MCF 10A (cell line): ENCODE results near the gene CCNJL. TPM values are rescaled to one million over a fixed set of nuclear protein-coding genes. Genes with fewer than 3 reads are reported as not detected.
A peak's percentile ranks its signal among the peaks of the same experiment; 100 is the strongest.

Experiments
- Bru-seq: library from RNA; stranded (reverse); fragments of 400-500 nt; gene quantifications from one replicate; lab custom pipeline; 2021; lab: Mats Ljungman, UMichigan
- BruChase-seq, 2 experiments: library from RNA; stranded (reverse); fragments of 400-500 nt; gene quantifications; one replicate each; lab custom pipeline; 2021; lab: Mats Ljungman, UMichigan
- BruUV-seq: library from RNA; stranded (reverse); fragments of 400-500 nt; replicated peaks from 2 replicates; lab custom pipeline; 2021; lab: Mats Ljungman, UMichigan
- CTCF ChIA-PET: fragments of 300-600 bp; sonication (Branson Sonifier 250); formaldehyde crosslinking; extraction: SDS; loops from one replicate; lab custom pipeline; 2021; ENCODE audit warnings: antibody characterized with exemption, inconsistent platforms; lab: Yijun Ruan, JAX
- POLR2A ChIA-PET: fragments of 300-600, 350-650 bp; sonication (Branson Sonifier 250); formaldehyde crosslinking; extraction: SDS; loops from one replicate; lab custom pipeline; 2020; ENCODE audit warnings: antibody characterized with exemption, inconsistent platforms; lab: Yijun Ruan, JAX
- DNase-seq: peaks from one replicate; pipeline ENCODE4 v3.0.0-alpha.2; 2018; ENCODE audit not compliant: unreplicated experiment
- H3K27ac Mint-ChIP-seq: one replicate; pipeline ENCODE4 v1.8.0; 2022; ENCODE audit warnings: mild to moderate bottlenecking, low read depth, mixed read lengths; ENCODE audit not compliant: unreplicated experiment
- H3K27me3 Mint-ChIP-seq: one replicate; pipeline ENCODE4 v1.8.0; 2022; ENCODE audit warnings: mixed read lengths; ENCODE audit not compliant: insufficient read depth, unreplicated experiment
- H3K36me3 Mint-ChIP-seq: one replicate; pipeline ENCODE4 v1.8.0; 2022; ENCODE audit warnings: mild to moderate bottlenecking, moderate library complexity, mixed read lengths; ENCODE audit not compliant: insufficient read depth, unreplicated experiment
- H3K4me1 Mint-ChIP-seq: one replicate; pipeline ENCODE4 v1.8.0; 2022; ENCODE audit warnings: mixed read lengths; ENCODE audit not compliant: insufficient read depth, unreplicated experiment
- H3K4me3 Mint-ChIP-seq: one replicate; pipeline ENCODE4 v1.8.0; 2022; ENCODE audit warnings: mild to moderate bottlenecking, moderate library complexity, mixed read lengths; ENCODE audit not compliant: unreplicated experiment
- H3K9me3 Mint-ChIP-seq: one replicate; pipeline ENCODE4 v1.8.0; 2022; ENCODE audit warnings: mixed read lengths; ENCODE audit not compliant: unreplicated experiment
- CTCF ChIP-seq: fragments of 200-600 bp; IDR thresholded peaks from one replicate; pipeline ENCODE4 v1.8.0; 2022; ENCODE audit warnings: antibody characterized with exemption, mild to moderate bottlenecking; ENCODE audit not compliant: unreplicated experiment
- intact Hi-C: fragments of 100-400 bp; cut with micrococcal nuclease; formaldehyde crosslinking; loops from 2 replicates; pipeline ENCODE4 v1.14.1; 2022
- long read RNA-seq: library from polyadenylated mRNA; stranded (forward); transcript quantifications from one replicate; pipeline ENCODE4 v2.0.0, GENCODE V29; 2022
- total RNA-seq: library from RNA; stranded (reverse); gene quantifications from 2 replicates; pipeline ENCODE4 v1.2.3, GENCODE V29; 2022

The CCNJL gene
- total RNA-seq = 3.5 and 3.6 TPM in 2 replicates
- percentile 42 among the genes with signal in this experiment for Bru-seq, nascent RNA
- BruChase-seq, experiment 1, labeled RNA remaining after a 6-hour chase = percentile 26 among the genes with signal in this experiment
- percentile 36 among the genes with signal in this experiment for BruChase-seq, experiment 2, labeled RNA remaining after a 2-hour chase
- long read RNA-seq, transcript CCNJL-201 (6 exons, 3,171 nt) = major isoform, 5 of 12 reads
- long read RNA-seq, partial matches to known transcripts = 1 of 12 reads
- long read RNA-seq, other reads (novel, unspliced or antisense) = 5 of 12 reads

- peaks cover 10% of the 10 kb centered on the region for H3K27me3 Mint-ChIP-seq
- POLR2A ChIA-PET = interaction anchor here (0.7 to 1.7 kb wide), 5 partner anchors 11 to 1104 kb away, joined by 3 to 7 read pairs (median 4); no protein-coding TSS in a partner anchor
- peaks cover 26% of the 10 kb centered on the region for H3K4me1 Mint-ChIP-seq
- no peaks in the 10 kb centered on the region for H3K36me3 Mint-ChIP-seq
- TF ChIP-seq CTCF = no peak
- no peaks in the 10 kb centered on the region for H3K9me3 Mint-ChIP-seq
- CTCF ChIA-PET = interaction anchor here (0.8 to 1.8 kb wide), 2 partner anchors 33 to 56 kb away, joined by 3 to 6 read pairs; no protein-coding TSS in a partner anchor
- H3K4me3 Mint-ChIP-seq = peak within 1 kb of the TSS; percentile 84
- H3K27ac Mint-ChIP-seq = peak within 1 kb of the TSS; percentile 54
- intact Hi-C loops = no loop called here
- BruUV-seq = no TSS peak
- peak; percentile 59 for DNase-seq
Observed at GRCh38 chr5:160312134-160312959, at the start of gene CCNJL. TSS of gene CCNJL (minus strand) at chr5:160312564. CDS start at chr5:160311923, 641 bp downstream.

GRCh38 chr5:160361624-160362228 is 49.4 kb upstream of the CCNJL start:
- Mint-ChIP-seq H3K9me3 (no peaks in the 10 kb centered on the region), H3K4me1 (peaks cover 7% of the 10 kb centered on the region), H3K27ac (no peak overlapping the region), H3K36me3 (no peaks in the 10 kb centered on the region), H3K4me3 (no peak overlapping the region), H3K27me3 (no peaks in the 10 kb centered on the region)
- no peak for TF ChIP-seq CTCF
- intact Hi-C loops = no loop called here
- DNase-seq = no peak
- BruUV-seq = no TSS peak
- ChIA-PET POLR2A (interaction anchor here (0.6 kb wide), 1 partner anchor 346 kb away, joined by 3 read pairs; no protein-coding TSS in a partner anchor), CTCF (interaction anchor here (0.5 to 1.4 kb wide), 4 partner anchors 16 to 163 kb away, joined by 3 to 6 read pairs (median 3); no protein-coding TSS in a partner anchor)

DNA sequence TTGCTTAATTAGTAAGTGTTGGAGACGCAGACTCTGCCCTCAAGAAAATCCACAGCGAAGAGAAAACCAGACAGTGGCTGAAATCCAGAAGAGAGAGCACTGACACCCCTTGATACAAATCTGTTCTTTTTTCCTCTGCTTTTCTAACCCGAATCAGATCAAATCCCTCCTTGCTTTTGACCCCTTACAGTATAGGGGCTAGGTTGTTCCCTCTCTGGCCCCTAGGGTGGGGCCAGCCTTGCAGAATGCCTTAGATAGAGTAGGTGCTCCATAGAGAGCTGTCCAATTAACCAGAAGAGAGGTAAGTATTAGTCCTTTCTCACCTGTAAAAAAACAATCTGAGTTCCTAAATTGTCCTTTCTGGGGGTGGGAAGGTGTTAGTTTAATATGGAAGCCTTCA is 47.9 kb upstream of the CCNJL start:
- no peak overlapping the region for H3K4me3 Mint-ChIP-seq
- no peaks in the 10 kb centered on the region for H3K36me3 Mint-ChIP-seq
- ChIA-PET CTCF (interaction anchor here (0.7 to 4.3 kb wide), 8 partner anchors 12 to 338 kb away, joined by 3 to 25 read pairs (median 3); no protein-coding TSS in a partner anchor), POLR2A (no interaction called here)
- BruUV-seq = no TSS peak
- no peak for TF ChIP-seq CTCF
- peaks cover 7% of the 10 kb centered on the region for H3K4me1 Mint-ChIP-seq
- DNase-seq = no peak
- intact Hi-C loops = no loop called here
- no peaks in the 10 kb centered on the region for H3K9me3 Mint-ChIP-seq
- H3K27me3 Mint-ChIP-seq = no peaks in the 10 kb centered on the region
- no peak overlapping the region for H3K27ac Mint-ChIP-seq
